Skeletal muscle tissue (tissue), 4 donors: Measurements from ENCODE around the gene MYO1D. TPM values are rescaled to one million over a fixed set of nuclear protein-coding genes. Genes with fewer than 3 reads are reported as not detected.
"Not testable (repeated sequence)": the region's sequence is repeated elsewhere in the genome, so short reads cannot be mapped to it uniquely, and the experiment has no call there.

ENCODE experiments used
- H3K27ac ChIP-seq: one replicate; pipeline ENCODE4 v1.7.0; 2013; ENCODE audit warnings: mild to moderate bottlenecking, low read depth, low read length, inconsistent platforms
- H3K27me3 ChIP-seq, 3 donors: one replicate each; pipeline ENCODE4 v1.7.0; 2013; ENCODE audit warnings: low read length in 3 of 3; ENCODE audit not compliant: control insufficient read depth in 3 of 3, insufficient read depth in 3 of 3
- H3K36me3 ChIP-seq, 3 donors: one replicate each; pipeline ENCODE4 v1.7.0; 2013; ENCODE audit warnings: low read length in 3 of 3; ENCODE audit not compliant: control insufficient read depth in 3 of 3, insufficient read depth in 3 of 3
- H3K4me1 ChIP-seq, 3 donors: one replicate each; pipeline ENCODE4 v1.7.0; 2013; ENCODE audit warnings: low read length in 3 of 3, mild to moderate bottlenecking in 3 of 3; ENCODE audit not compliant: control insufficient read depth in 3 of 3, insufficient read depth in 3 of 3
- H3K4me3 ChIP-seq, 3 donors: one replicate each; pipeline ENCODE4 v1.7.0; 2013; ENCODE audit warnings: low read length in 3 of 3
- H3K9ac ChIP-seq, 3 donors: one replicate each; pipeline ENCODE4 v1.7.0; 2013; ENCODE audit warnings: low read length in 3 of 3, mild to moderate bottlenecking in 3 of 3, moderate library complexity in 2 of 3, low read depth in 1 of 3
- H3K9me3 ChIP-seq, 3 donors: one replicate each; pipeline ENCODE4 v1.7.0; 2013; ENCODE audit warnings: low read length in 3 of 3; ENCODE audit not compliant: control insufficient read depth in 3 of 3
- total RNA-seq: library from RNA; depleted of rRNA; stranded (reverse); fragments of >200 nt; gene quantifications from one replicate; pipeline ENCODE4 v1.2.3, GENCODE V29; 2014
- donor health status: Osteomylitis.

The MYO1D gene
- total RNA-seq, 1 donor from 2014 or later: 15.1 TPM

- Histone ChIP-seq H3K9ac (no peak overlapping the region), H3K27me3 (peaks cover 0 to 5% (median 0%) of the 10 kb centered on the region in 3 donors), H3K4me3 (no peak overlapping the region), H3K9me3 (no peaks in the 10 kb centered on the region), H3K36me3 (no peaks in the 10 kb centered on the region), H3K4me1 (no peaks in the 10 kb centered on the region), H3K27ac (no peak overlapping the region)
These were observed 22.5 kb upstream of the MYO1D start for GRCh38 chr17:32899236-32900013.

- Histone ChIP-seq H3K27me3 (peaks cover 0 to 5% (median 0%) of the 10 kb centered on the region in 3 donors), H3K9ac (no peak overlapping the region), H3K4me1 (no peaks in the 10 kb centered on the region), H3K27ac (no peak overlapping the region), H3K4me3 (no peak overlapping the region), H3K36me3 (no peaks in the 10 kb centered on the region), H3K9me3 (no peaks in the 10 kb centered on the region)
These were observed 19.8 kb upstream of the MYO1D start for GRCh38 chr17:32896647-32897258.

- Histone ChIP-seq H3K4me3 (no peak overlapping the region), H3K9ac (no peak overlapping the region), H3K27ac (no peak overlapping the region), H3K4me1 (no peaks in the 10 kb centered on the region), H3K27me3 (peaks cover 0 to 5% (median 0%) of the 10 kb centered on the region in 3 donors), H3K36me3 (no peaks in the 10 kb centered on the region), H3K9me3 (no peaks in the 10 kb centered on the region)
These were observed 17.3 kb upstream of the MYO1D start for GRCh38 chr17:32894245-32894644.

DNA sequence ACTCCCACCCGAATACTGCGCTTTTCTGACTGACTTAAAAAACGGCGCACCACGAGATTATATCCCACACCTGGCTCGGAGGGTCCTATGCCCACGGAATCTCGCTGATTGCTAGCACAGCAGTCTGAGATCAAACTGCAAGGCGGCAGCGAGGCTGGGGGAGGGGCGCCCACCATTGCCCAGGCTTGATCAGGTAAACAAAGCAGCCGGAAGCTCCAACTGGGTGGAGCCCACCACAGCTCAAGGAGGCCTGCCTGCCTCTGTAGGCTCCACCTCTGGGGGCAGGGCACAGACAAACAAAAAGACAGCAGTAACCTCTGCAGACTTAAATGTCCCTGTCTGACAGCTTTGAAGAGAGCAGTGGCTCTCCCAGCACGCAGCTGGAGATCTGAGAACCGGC lies 10.5 kb upstream of the MYO1D start:
- H3K9me3 ChIP-seq, H3K4me1 ChIP-seq, H3K36me3 ChIP-seq, H3K9ac ChIP-seq, H3K27ac ChIP-seq, H3K4me3 ChIP-seq, H3K27me3 ChIP-seq: not testable (repeated sequence)

- not testable (repeated sequence) for H3K27me3 ChIP-seq, H3K27ac ChIP-seq, H3K36me3 ChIP-seq
These were observed 10.0 kb upstream of the MYO1D start for GRCh38 chr17:32886951-32887350.

GRCh38 chr17:32882734-32883133 lies 5.8 kb upstream of the MYO1D start:
- Histone ChIP-seq H3K9ac (no peak overlapping the region), H3K27ac (no peak overlapping the region), H3K4me3 (no peak overlapping the region), H3K27me3 (peaks cover 0 to 7% (median 3%) of the 10 kb centered on the region in 3 donors), H3K4me1 (peaks cover 0 to 4% (median 2%) of the 10 kb centered on the region in 3 donors), H3K36me3 (no peaks in the 10 kb centered on the region), H3K9me3 (no peaks in the 10 kb centered on the region)

More at GRCh38 chr17:32886951-32887350, 10.0 kb upstream of the MYO1D start:
- not testable (repeated sequence) for H3K4me1 ChIP-seq, H3K9me3 ChIP-seq, H3K4me3 ChIP-seq, H3K9ac ChIP-seq

DNA sequence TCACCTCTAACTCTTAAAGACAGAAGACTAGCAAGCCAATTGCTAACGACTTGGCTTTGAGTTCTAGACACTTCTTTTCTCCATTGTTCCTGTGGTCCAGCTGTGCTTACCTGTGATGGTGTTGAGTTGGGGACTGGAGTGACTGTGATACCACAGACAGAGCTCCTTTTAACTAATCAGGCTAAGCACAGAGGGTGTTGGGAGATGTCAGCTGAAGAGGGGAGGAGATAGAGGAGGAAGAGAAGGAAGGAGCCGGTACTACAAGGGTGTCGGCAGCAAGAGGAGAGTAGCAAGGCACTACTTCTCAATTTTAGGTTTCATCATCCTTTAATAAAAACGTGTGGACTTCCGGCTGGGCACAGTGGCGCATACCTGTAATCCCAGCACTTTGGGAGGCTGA lies 5.1 kb upstream of the MYO1D start:
- Histone ChIP-seq H3K9ac (no peak overlapping the region), H3K4me1 (peaks cover 4 to 7% (median 4%) of the 10 kb centered on the region in 3 donors), H3K36me3 (no peaks in the 10 kb centered on the region), H3K27me3 (peaks cover 0 to 7% (median 3%) of the 10 kb centered on the region in 3 donors), H3K9me3 (no peaks in the 10 kb centered on the region), H3K27ac (no peak overlapping the region), H3K4me3 (no peak overlapping the region)

DNA sequence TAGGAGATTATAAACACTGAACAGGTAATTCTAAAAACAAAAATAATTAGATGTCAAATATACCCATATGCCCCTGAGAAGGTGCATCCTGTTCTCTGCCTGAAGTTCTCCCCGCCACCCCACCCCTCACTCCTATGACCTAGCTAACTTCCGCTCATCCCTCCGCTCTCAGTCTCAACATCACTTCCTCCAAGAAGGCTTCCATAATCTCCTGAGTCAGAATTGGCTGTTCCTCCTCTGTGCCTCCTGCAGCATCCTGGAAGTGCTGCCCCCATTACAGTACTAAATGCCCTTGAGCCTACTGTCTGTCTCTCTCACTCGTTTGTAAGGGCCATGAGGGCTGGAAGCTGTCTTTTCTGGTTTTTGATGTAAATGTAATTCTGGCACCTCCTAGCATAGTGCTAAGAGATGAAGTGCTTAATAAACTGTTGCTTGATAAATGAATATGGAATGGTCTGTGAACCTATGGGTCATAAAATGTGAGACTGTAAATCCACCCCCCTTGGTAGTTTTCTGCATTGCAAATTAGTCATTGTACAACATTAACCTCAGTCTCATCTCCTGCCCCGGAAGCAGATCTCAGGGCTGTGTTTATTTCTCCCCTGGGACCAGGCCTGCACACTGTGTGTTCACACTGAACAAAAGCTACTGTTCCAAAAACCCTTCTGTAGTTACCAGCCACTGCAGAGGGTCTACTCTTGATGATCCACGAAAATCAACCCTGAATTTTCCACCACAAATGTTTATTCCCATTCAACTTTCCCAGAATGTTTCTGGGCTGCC lies 3.9 kb upstream of the MYO1D start:
- H3K27ac ChIP-seq: no peak overlapping the region
- no peak overlapping the region for H3K9ac ChIP-seq
- H3K4me3 ChIP-seq: no peak overlapping the region
- no peaks in the 10 kb centered on the region for H3K36me3 ChIP-seq
- peaks cover 8 to 12% (median 9%) of the 10 kb centered on the region in 3 donors for H3K4me1 ChIP-seq
- no peaks in the 10 kb centered on the region for H3K9me3 ChIP-seq
- H3K27me3 ChIP-seq: peaks cover 0 to 4% (median 0%) of the 10 kb centered on the region in 3 donors

GRCh38 chr17:32879134-32879533 lies 2.2 kb upstream of the MYO1D start:
- Histone ChIP-seq H3K9ac (no peak overlapping the region), H3K27ac (no peak overlapping the region), H3K9me3 (no peaks in the 10 kb centered on the region), H3K36me3 (no peaks in the 10 kb centered on the region), H3K4me3 (no peak overlapping the region), H3K27me3 (no peaks in the 10 kb centered on the region), H3K4me1 (peaks cover 9 to 12% (median 10%) of the 10 kb centered on the region in 3 donors)

- no peak overlapping the region for H3K9ac ChIP-seq
- no peak overlapping the region for H3K4me3 ChIP-seq
- H3K4me1 ChIP-seq: peaks cover 9 to 12% (median 10%) of the 10 kb centered on the region in 3 donors
- H3K27me3 ChIP-seq: no peaks in the 10 kb centered on the region
- H3K27ac ChIP-seq: no peak overlapping the region
- H3K9me3 ChIP-seq: no peaks in the 10 kb centered on the region
- H3K36me3 ChIP-seq: no peaks in the 10 kb centered on the region
These were observed 1.3 kb upstream of the MYO1D start for GRCh38 chr17:32878211-32878610.
